Esophagus squamous epithelium (tissue), 4 donors: Measurements from ENCODE around the gene ARPC5.

ENCODE experiments used
- POLR2A ChIP-seq, 4 donors: fragments of 450-650 bp; IDR thresholded peaks; one replicate each; pipeline ENCODE4 v1.6.1; 2017; ENCODE audit warnings: antibody characterized with exemption in 4 of 4, mild to moderate bottlenecking in 4 of 4, moderate library complexity in 3 of 4
- TF ChIP-seq, protein P1 (sequence below), 6 experiments: fragments of 450-650 bp in 4 of 6; fragments of 200-600 bp in 2 of 6; sonication (generic) in 2 of 6; IDR thresholded peaks; one replicate each; pipeline ENCODE4 v1.5.1; 2016 to 2019; ENCODE audit warnings: antibody characterized with exemption in 6 of 6, mild to moderate bottlenecking in 4 of 6, moderate library complexity in 4 of 6

DNA sequence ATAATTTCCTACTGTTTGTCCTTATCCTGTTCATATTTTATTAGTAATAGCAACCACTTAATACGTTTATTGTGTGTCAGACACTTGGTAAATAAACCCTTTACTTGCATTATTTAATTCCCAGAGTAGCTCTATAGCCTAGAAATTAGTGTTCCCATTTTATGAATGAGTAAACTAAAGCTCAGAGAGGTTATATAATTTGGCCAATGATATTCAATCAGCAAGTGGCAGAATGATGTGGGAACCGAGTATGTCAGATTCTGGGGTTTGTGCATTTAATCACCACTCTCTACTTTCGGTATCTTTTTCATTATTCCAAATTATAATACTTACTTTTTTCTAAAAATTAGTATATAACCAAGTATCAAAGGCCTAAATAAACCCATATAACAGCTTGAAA, 6.6 kb upstream of the ARPC5 start:
- TF ChIP-seq, protein P1, sequence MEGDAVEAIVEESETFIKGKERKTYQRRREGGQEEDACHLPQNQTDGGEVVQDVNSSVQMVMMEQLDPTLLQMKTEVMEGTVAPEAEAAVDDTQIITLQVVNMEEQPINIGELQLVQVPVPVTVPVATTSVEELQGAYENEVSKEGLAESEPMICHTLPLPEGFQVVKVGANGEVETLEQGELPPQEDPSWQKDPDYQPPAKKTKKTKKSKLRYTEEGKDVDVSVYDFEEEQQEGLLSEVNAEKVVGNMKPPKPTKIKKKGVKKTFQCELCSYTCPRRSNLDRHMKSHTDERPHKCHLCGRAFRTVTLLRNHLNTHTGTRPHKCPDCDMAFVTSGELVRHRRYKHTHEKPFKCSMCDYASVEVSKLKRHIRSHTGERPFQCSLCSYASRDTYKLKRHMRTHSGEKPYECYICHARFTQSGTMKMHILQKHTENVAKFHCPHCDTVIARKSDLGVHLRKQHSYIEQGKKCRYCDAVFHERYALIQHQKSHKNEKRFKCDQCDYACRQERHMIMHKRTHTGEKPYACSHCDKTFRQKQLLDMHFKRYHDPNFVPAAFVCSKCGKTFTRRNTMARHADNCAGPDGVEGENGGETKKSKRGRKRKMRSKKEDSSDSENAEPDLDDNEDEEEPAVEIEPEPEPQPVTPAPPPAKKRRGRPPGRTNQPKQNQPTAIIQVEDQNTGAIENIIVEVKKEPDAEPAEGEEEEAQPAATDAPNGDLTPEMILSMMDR (IDR thresholded peaks at IDR 0.05), result no peak
- TF ChIP-seq POLR2A (IDR thresholded peaks at IDR 0.05), result no peak
